ENCODE measurements around the gene RPS21. TPM values are rescaled to one million over a fixed set of nuclear protein-coding genes. Genes with fewer than 3 reads are reported as not detected.
A peak's percentile ranks its signal among the peaks of the same experiment; 100 is the strongest.

RPS21 gene
- total and polyA plus RNA-seq, 4 donors, result 222 to 4,827 (median 2,651) TPM

GRCh38 chr20:62347151-62347404, 39.8 kb upstream of the RPS21 start:
- ATAC-seq (ENCODE audit: insufficient read depth, low FRiP score) (no peak), DNase-seq (no peak)
- 88 to 95% methylated on average over 10 of the region's 10 CpGs for WGBS, 2 donors
- no peaks in the 10 kb centered on the region for H3K4me1 ChIP-seq (ENCODE audit: control insufficient read depth in 5 of 5, insufficient read depth in 5 of 5, low read length in 5 of 5)
- H3K27me3 ChIP-seq (ENCODE audit: control insufficient read depth in 3 of 3, insufficient read depth in 3 of 3, low read length in 2 of 3), result no peaks in the 10 kb centered on the region
- H3K27ac ChIP-seq (ENCODE audit: low read depth in 1 of 2, low read length in 1 of 2), result no peak overlapping the region
- H3K9me3 ChIP-seq (ENCODE audit: control insufficient read depth in 4 of 4, insufficient read depth in 3 of 4, low read length in 3 of 4), result no peaks in the 10 kb centered on the region
- no peak for TF ChIP-seq CTCF (IDR thresholded peaks at IDR 0.05; ENCODE audit: control extremely low read depth, extremely low read depth)
- H3K4me3 ChIP-seq, result no peak overlapping the region
- no peak overlapping the region for H3K9ac ChIP-seq (ENCODE audit: insufficient read depth in 1 of 2, low read length in 2 of 2)
- peaks cover 0 to 47% (median 5%) of the 10 kb centered on the region in 4 donors for H3K36me3 ChIP-seq (ENCODE audit: control insufficient read depth in 4 of 4, insufficient read depth in 4 of 4, low read length in 4 of 4)

GRCh38 chr20:62347445-62347844, 39.5 kb upstream of the RPS21 start:
- TF ChIP-seq CTCF (IDR thresholded peaks at IDR 0.05; ENCODE audit: control extremely low read depth, extremely low read depth), result no peak
- H3K27me3 ChIP-seq (ENCODE audit: control insufficient read depth in 3 of 3, insufficient read depth in 3 of 3, low read length in 2 of 3), result no peaks in the 10 kb centered on the region
- no peak overlapping the region for H3K4me3 ChIP-seq
- DNase-seq (no peak), ATAC-seq (ENCODE audit: insufficient read depth, low FRiP score) (no peak)
- peaks cover 0 to 50% (median 5%) of the 10 kb centered on the region in 4 donors for H3K36me3 ChIP-seq (ENCODE audit: control insufficient read depth in 4 of 4, insufficient read depth in 4 of 4, low read length in 4 of 4)
- no peak overlapping the region for H3K9ac ChIP-seq (ENCODE audit: insufficient read depth in 1 of 2, low read length in 2 of 2)
- WGBS, 2 donors, result 84 to 87% methylated on average over 9 of the region's 9 CpGs
- no peaks in the 10 kb centered on the region for H3K9me3 ChIP-seq (ENCODE audit: control insufficient read depth in 4 of 4, insufficient read depth in 3 of 4, low read length in 3 of 4)
- H3K4me1 ChIP-seq (ENCODE audit: control insufficient read depth in 5 of 5, insufficient read depth in 5 of 5, low read length in 5 of 5), result no peaks in the 10 kb centered on the region
- no peak overlapping the region for H3K27ac ChIP-seq (ENCODE audit: low read depth in 1 of 2, low read length in 1 of 2)

- Histone ChIP-seq H3K4me3 (no peak overlapping the region), H3K9me3 (ENCODE audit: control insufficient read depth in 4 of 4, insufficient read depth in 3 of 4, low read length in 3 of 4) (no peaks in the 10 kb centered on the region), H3K4me1 (ENCODE audit: control insufficient read depth in 5 of 5, insufficient read depth in 5 of 5, low read length in 5 of 5) (peaks cover 0 to 2% (median 0%) of the 10 kb centered on the region in 5 donors), H3K36me3 (ENCODE audit: control insufficient read depth in 4 of 4, insufficient read depth in 4 of 4, low read length in 4 of 4) (peaks cover 0 to 53% (median 5%) of the 10 kb centered on the region in 4 donors), H3K9ac (ENCODE audit: insufficient read depth in 1 of 2, low read length in 2 of 2) (no peak overlapping the region), H3K27me3 (ENCODE audit: control insufficient read depth in 3 of 3, insufficient read depth in 3 of 3, low read length in 2 of 3) (no peaks in the 10 kb centered on the region), H3K27ac (ENCODE audit: low read depth in 1 of 2, low read length in 1 of 2) (no peak overlapping the region)
- ATAC-seq (ENCODE audit: insufficient read depth, low FRiP score), result no peak
- 97 to 100% methylated on average over 1 of the region's 1 CpG for WGBS, 2 donors
- DNase-seq, result no peak
- TF ChIP-seq CTCF (IDR thresholded peaks at IDR 0.05; ENCODE audit: control extremely low read depth, extremely low read depth), result no peak
Observed at GRCh38 chr20:62348604-62349003, 38.3 kb upstream of the RPS21 start.

- Histone ChIP-seq H3K9me3 (ENCODE audit: control insufficient read depth in 4 of 4, insufficient read depth in 3 of 4, low read length in 3 of 4) (no peaks in the 10 kb centered on the region), H3K27me3 (ENCODE audit: control insufficient read depth in 3 of 3, insufficient read depth in 3 of 3, low read length in 2 of 3) (no peaks in the 10 kb centered on the region), H3K36me3 (ENCODE audit: control insufficient read depth in 4 of 4, insufficient read depth in 4 of 4, low read length in 4 of 4) (peaks cover 0 to 55% (median 5%) of the 10 kb centered on the region in 4 donors), H3K9ac (ENCODE audit: insufficient read depth in 1 of 2, low read length in 2 of 2) (no peak overlapping the region), H3K4me1 (ENCODE audit: control insufficient read depth in 5 of 5, insufficient read depth in 5 of 5, low read length in 5 of 5) (peaks cover 0 to 5% (median under 1%) of the 10 kb centered on the region in 5 donors), H3K4me3 (no peak overlapping the region), H3K27ac (ENCODE audit: low read depth in 1 of 2, low read length in 1 of 2) (peak overlapping the region in 1 of 2 donors; percentile 84)
- WGBS, 2 donors, result 79 to 86% methylated on average over 7 of the region's 7 CpGs
- TF ChIP-seq CTCF (IDR thresholded peaks at IDR 0.05; ENCODE audit: control extremely low read depth, extremely low read depth), result no peak
- no peak for DNase-seq
- ATAC-seq (ENCODE audit: insufficient read depth, low FRiP score), result no peak
Observed at GRCh38 chr20:62349556-62350097, 37.3 kb upstream of the RPS21 start.
